ENCODE measurements around the gene PACRG. TPM values are rescaled to one million over a fixed set of nuclear protein-coding genes. Genes with fewer than 3 reads are reported as not detected.

PACRG gene
- total RNA-seq, 1 experiment from 2014 or later, result 0.59 TPM

- TF ChIP-seq REST (IDR thresholded peaks at IDR 0.05; ENCODE audit: insufficient read depth in 1 of 2, low read depth in 2 of 2, low read length in 1 of 2) (no peak), POLR2AphosphoS5 (IDR thresholded peaks at IDR 0.05; ENCODE audit: low read depth, low read length) (no peak), CTCF (IDR thresholded peaks at IDR 0.05) (no peak), TCF7L2 (IDR thresholded peaks at IDR 0.05; ENCODE audit: low read depth, low read length) (no peak), SIN3A (IDR thresholded peaks at IDR 0.05; ENCODE audit: borderline replicate concordance, insufficient read depth, low read depth, low read length) (no peak)
- peak overlapping the region; percentile 87; the same call in 1 of the 2 replicates for H3K27ac ChIP-seq (ENCODE audit: low read length)
- no peak overlapping the region for H3K4me3 ChIP-seq (ENCODE audit: low read depth in 2 of 2, low read length in 2 of 2)
- ATAC-seq, result no peak
- no peaks in the 10 kb centered on the region for H3K36me3 ChIP-seq (ENCODE audit: control insufficient read depth, insufficient read depth, low read length)
- H3K9me3 ChIP-seq (ENCODE audit: control insufficient read depth, insufficient read depth, low read depth, low read length), result no peaks in the 10 kb centered on the region
- intact Hi-C loops (cut with micrococcal nuclease; ENCODE audit: unreplicated experiment) (loop anchor here (5.0 to 10.0 kb wide), 3 partner anchors 142 to 772 kb away; no protein-coding TSS in a partner anchor), in situ Hi-C loops (cut with HindIII; ENCODE audit: low pct_unique_long_range_greater_than_20kb, low sequenced_read_pairs) (no loop called here)
- no peak for DNase-seq (ENCODE audit: low read depth, low spot score)
- ChIA-PET POLR2A (no interaction called here), CTCF (no interaction called here)
- no TSS peak for BruUV-seq (replicated peaks)
- H3K27me3 ChIP-seq (ENCODE audit: control insufficient read depth, insufficient read depth, low read length), result no peaks in the 10 kb centered on the region
- peaks cover 11% of the 10 kb centered on the region for H3K4me1 ChIP-seq (ENCODE audit: control insufficient read depth, insufficient read depth, low read length)
Measured at GRCh38 chr6:163182696-163183095, 454.9 kb downstream of the PACRG start.

GRCh38 chr6:163183806-163184205, 456.0 kb downstream of the PACRG start:
- Histone ChIP-seq H3K36me3 (ENCODE audit: control insufficient read depth, insufficient read depth, low read length) (no peaks in the 10 kb centered on the region), H3K4me3 (ENCODE audit: low read depth in 2 of 2, low read length in 2 of 2) (no peak overlapping the region), H3K9me3 (ENCODE audit: control insufficient read depth, insufficient read depth, low read depth, low read length) (no peaks in the 10 kb centered on the region), H3K27me3 (ENCODE audit: control insufficient read depth, insufficient read depth, low read length) (no peaks in the 10 kb centered on the region), H3K4me1 (ENCODE audit: control insufficient read depth, insufficient read depth, low read length) (peaks cover 11% of the 10 kb centered on the region), H3K27ac (ENCODE audit: low read length) (no peak overlapping the region; the same call in 1 of the 2 replicates)
- no peak for DNase-seq (ENCODE audit: low read depth, low spot score)
- in situ Hi-C loops (cut with HindIII; ENCODE audit: low pct_unique_long_range_greater_than_20kb, low sequenced_read_pairs), result no loop called here
- no peak for TF ChIP-seq CTCF (IDR thresholded peaks at IDR 0.05)
- TF ChIP-seq TCF7L2 (IDR thresholded peaks at IDR 0.05; ENCODE audit: low read depth, low read length), result no peak
- no peak for TF ChIP-seq SIN3A (IDR thresholded peaks at IDR 0.05; ENCODE audit: borderline replicate concordance, insufficient read depth, low read depth, low read length)
- no peak for TF ChIP-seq REST (IDR thresholded peaks at IDR 0.05; ENCODE audit: insufficient read depth in 1 of 2, low read depth in 2 of 2, low read length in 1 of 2)
- TF ChIP-seq POLR2AphosphoS5 (IDR thresholded peaks at IDR 0.05; ENCODE audit: low read depth, low read length), result no peak
- no peak for ATAC-seq
- POLR2A ChIA-PET, result no interaction called here
- CTCF ChIA-PET, result no interaction called here
- intact Hi-C loops (cut with micrococcal nuclease; ENCODE audit: unreplicated experiment), result loop anchor here (5.0 to 10.0 kb wide), 3 partner anchors 141 to 771 kb away; no protein-coding TSS in a partner anchor
- no TSS peak for BruUV-seq (replicated peaks)
